ENCODE results near the gene RBM5. TPM values are rescaled to one million over a fixed set of nuclear protein-coding genes. Genes with fewer than 3 reads are reported as not detected.

Gene RBM5
- polyA plus RNA-seq, 1 of the 3 experiments (the other 2 are of a cell fraction): 113 TPM

- WGBS (ENCODE audit: low lambda C conversion rate): 98% methylated on average over 3 of the region's 3 CpGs
- no peak for TF ChIP-seq CHD2 (IDR thresholded peaks at IDR 0.05; ENCODE audit: low read length, partially characterized antibody)
- TF ChIP-seq ELF1 (IDR thresholded peaks at IDR 0.05): no peak
- TF ChIP-seq RXRA (IDR thresholded peaks at IDR 0.05; ENCODE audit: borderline replicate concordance, low read depth): no peak
- no peak for TF ChIP-seq TCF12 (IDR thresholded peaks at IDR 0.05)
- TF ChIP-seq ZBTB33 (IDR thresholded peaks at IDR 0.05; ENCODE audit: borderline replicate concordance, low read depth): no peak
- no peak for TF ChIP-seq SMC3 (IDR thresholded peaks at IDR 0.05; ENCODE audit: low read depth, low read length)
- TF ChIP-seq YY1 (IDR thresholded peaks at IDR 0.05; ENCODE audit: low read depth): no peak
- no peak for TF ChIP-seq RAD21 (IDR thresholded peaks at IDR 0.05; ENCODE audit: low read length)
- no peak for TF ChIP-seq CTCF (IDR thresholded peaks at IDR 0.05)
- TF ChIP-seq GATA2 (CRISPR knock-in tag; IDR thresholded peaks at IDR 0.05): no peak
- TF ChIP-seq NFIC (IDR thresholded peaks at IDR 0.05; ENCODE audit: borderline replicate concordance): no peak
- TF ChIP-seq REST (IDR thresholded peaks at IDR 0.05; ENCODE audit: low read depth, low read length): no peak
- no peak for TF ChIP-seq FOSL2 (IDR thresholded peaks at IDR 0.05; ENCODE audit: borderline replicate concordance, low read depth)
These were observed 23.7 kb downstream of the RBM5 start for GRCh38 chr3:50112462-50112861.

More at GRCh38 chr3:50112462-50112861, 23.7 kb downstream of the RBM5 start:
- no peak for DNase-seq
- peaks cover 12% of the 10 kb centered on the region; the same call in 1 of the 2 replicates for H4K20me1 ChIP-seq (ENCODE audit: insufficient read depth)
- H3K9ac ChIP-seq: no peak overlapping the region
- H3K4me2 ChIP-seq: no peak overlapping the region
- H3F3A ChIP-seq (replicated peaks; ENCODE audit: insufficient read depth): peaks cover 38% of the 10 kb centered on the region
- no peaks in the 10 kb centered on the region for H3K4me1 ChIP-seq (ENCODE audit: control insufficient read depth in 1 of 2, insufficient read depth in 2 of 2, low read depth in 1 of 2, low read length in 1 of 2)
- no peaks in the 10 kb centered on the region for H3K9me3 ChIP-seq
- H3K4me3 ChIP-seq (ENCODE audit: low read depth in 2 of 2, low read length in 1 of 2): no peak overlapping the region
- ChIA-PET POLR2A (no interaction called here), CTCF (interaction anchor here (0.9 to 28.1 kb wide), 4 partner anchors 8 to 73 kb away, joined by 3 to 684 read pairs (median 4); partner anchors contain the start of gene GNAT1)
- no peak overlapping the region for H3K27ac ChIP-seq (ENCODE audit: low read depth in 2 of 2, low read length in 1 of 2)
- H3K79me2 ChIP-seq (ENCODE audit: insufficient read depth): 0 out of 2 replicates have a peak, but pooled peaks cover 3% of the 10 kb centered on the region
- H3K27me3 ChIP-seq (ENCODE audit: insufficient read depth): no peaks in the 10 kb centered on the region
- H2AFZ ChIP-seq (ENCODE audit: low read depth): no peak overlapping the region
- no peaks in the 10 kb centered on the region for H3K9me2 ChIP-seq
- peaks cover 78 to 92% of the 10 kb centered on the region in 2 experiments for H3K36me3 ChIP-seq (replicated peaks in 1 of 2; ENCODE audit: control insufficient read depth in 1 of 2, insufficient read depth in 2 of 2, low read length in 1 of 2)
